Keratinocyte (primary cell): ENCODE measurements around the gene VGLL3. TPM values are rescaled to one million over a fixed set of nuclear protein-coding genes. Genes with fewer than 3 reads are reported as not detected.

Experiments
- DNase-seq: peaks from one replicate; pipeline ENCODE4 v3.0.0-alpha.2; 2011; ENCODE audit warnings: low read depth, missing footprints, low spot score
- FAIRE-seq: peaks from 2 replicates; lab custom pipeline; 2011; peaks lifted over from hg19 to GRCh38; lab: Jason Lieb, UNC
- H2AFZ ChIP-seq: 2 replicates; pipeline ENCODE4 v1.6.0; 2012; ENCODE audit warnings: low read length, control low read depth, inconsistent platforms; ENCODE audit not compliant: control insufficient read depth
- H3K27ac ChIP-seq: 2 replicates; pipeline ENCODE4 v1.5.1; 2011; ENCODE audit warnings: low read length; ENCODE audit not compliant: control insufficient read depth, insufficient read depth
- H3K27me3 ChIP-seq: 3 replicates; pipeline ENCODE4 v1.6.0; 2011; ENCODE audit warnings: low read length; ENCODE audit not compliant: control insufficient read depth, insufficient read depth; ENCODE audit errors: extremely low read depth
- H3K36me3 ChIP-seq, 2 experiments: 2 replicates in 1 of 2; 3 replicates in 1 of 2; pipeline ENCODE4 v1.5.1; 2011; ENCODE audit warnings: low read length in 2 of 2, mild to moderate bottlenecking in 1 of 2; ENCODE audit not compliant: control insufficient read depth in 2 of 2, insufficient read depth in 2 of 2; ENCODE audit errors: extremely low read depth in 1 of 2
- H3K4me1 ChIP-seq: 3 replicates; pipeline ENCODE4 v1.5.1; 2011; ENCODE audit warnings: low read length; ENCODE audit not compliant: control insufficient read depth, insufficient read depth; ENCODE audit errors: extremely low read depth
- H3K4me2 ChIP-seq: 3 replicates; pipeline ENCODE4 v1.6.0; 2011; ENCODE audit warnings: low read depth, low read length; ENCODE audit not compliant: control insufficient read depth, insufficient read depth; ENCODE audit errors: extremely low read depth
- H3K4me3 ChIP-seq, 3 experiments: fragments of 200-600 bp in 1 of 3; sonication (generic) in 1 of 3; 2 replicates in 2 of 3; 3 replicates in 1 of 3; pipeline ENCODE4 v1.5.1; 2011 to 2016; ENCODE audit warnings: low read length in 3 of 3, mild to moderate bottlenecking in 3 of 3, control low read depth in 2 of 3, inconsistent platforms in 1 of 3, low read depth in 1 of 3, mixed read lengths in 1 of 3, mixed run types in 1 of 3, moderate library complexity in 1 of 3; ENCODE audit not compliant: control insufficient read depth in 2 of 3, insufficient read depth in 2 of 3; ENCODE audit errors: extremely low read depth in 1 of 3
- H3K79me2 ChIP-seq: 2 replicates; pipeline ENCODE4 v1.6.0; 2012; ENCODE audit warnings: low read length; ENCODE audit not compliant: control insufficient read depth, insufficient read depth
- H3K9ac ChIP-seq: 3 replicates; pipeline ENCODE4 v1.6.0; 2011; ENCODE audit warnings: low read length; ENCODE audit not compliant: control insufficient read depth, insufficient read depth; ENCODE audit errors: extremely low read depth
- H3K9me1 ChIP-seq: 3 replicates; pipeline ENCODE4 v1.6.0; 2011; ENCODE audit warnings: low read length; ENCODE audit not compliant: control insufficient read depth, insufficient read depth; ENCODE audit errors: extremely low read depth
- H3K9me3 ChIP-seq: 2 replicates; pipeline ENCODE4 v1.5.1; 2012; ENCODE audit warnings: low read depth, low read length; ENCODE audit not compliant: control insufficient read depth
- H4K20me1 ChIP-seq: 3 replicates; pipeline ENCODE4 v1.6.0; 2011; ENCODE audit warnings: low read length; ENCODE audit not compliant: control insufficient read depth, insufficient read depth; ENCODE audit errors: extremely low read depth
- CTCF ChIP-seq, 3 experiments: IDR thresholded peaks in 1 of 3; conservative IDR thresholded peaks in 1 of 3; optimal IDR thresholded peaks in 1 of 3; 2 replicates in 2 of 3; 3 replicates in 1 of 3; pipeline versions ENCODE3 to v1.5.1; 2011; ENCODE audit warnings: low read length in 3 of 3, mild to moderate bottlenecking in 3 of 3, moderate library complexity in 2 of 3, control low read depth in 1 of 3, inconsistent platforms in 1 of 3; ENCODE audit not compliant: insufficient read depth in 2 of 3; ENCODE audit errors: extremely low read depth in 1 of 3
- EZH2 ChIP-seq: IDR thresholded peaks from one replicate; pipeline ENCODE4 v1.6.1; 2012; ENCODE audit warnings: inconsistent platforms, mild to moderate bottlenecking, low read length, moderate library complexity
- dilution Hi-C: fragments of 300-500 bp; cut with MboI; formaldehyde crosslinking; loops from one replicate; pipeline ENCODE4 v1.7.0; 2020; ENCODE audit warnings: low sequenced_read_pairs; ENCODE audit not compliant: extremely low pct_ligation_motif_present
- polyA plus RNA-seq, 5 experiments: library from polyadenylated mRNA; depleted of rRNA in 3 of 5; stranded (reverse) in 3 of 5; stranded (forward) in 1 of 5; unstranded in 1 of 5; fragments of >200 nt; gene quantifications; 1 replicate in 1 of 5; 2 replicates in 3 of 5; 3 replicates in 1 of 5; pipeline versions ENCODE4 v1.2.1 to v1.2.3, GENCODE V29; 2011 to 2012; ENCODE audit warnings: missing spikeins in 2 of 5, low read depth in 1 of 5, low replicate concordance in 1 of 5

Gene VGLL3
- polyA plus RNA-seq, 1 donor (not counting 4 experiments of a cell fraction or from before 2014, with no cell fraction given), result 2.6 TPM

- Histone ChIP-seq H3K36me3 (peaks cover 0 to 2% of the 10 kb centered on the region in 2 experiments), H3K79me2 (no peaks in the 10 kb centered on the region), H3K9me3 (no peaks in the 10 kb centered on the region), H3K27me3 (no peaks in the 10 kb centered on the region), H3K9me1 (no peaks in the 10 kb centered on the region), H3K9ac (no peak overlapping the region), H2AFZ (no peak overlapping the region), H4K20me1 (no peaks in the 10 kb centered on the region), H3K27ac (no peak overlapping the region), H3K4me3 (no peak overlapping the region), H3K4me2 (no peak overlapping the region), H3K4me1 (no peaks in the 10 kb centered on the region)
- FAIRE-seq (no peak), DNase-seq (no peak)
- no peak for TF ChIP-seq EZH2
- TF ChIP-seq CTCF (optimal IDR thresholded peaks at IDR 0.05 in 1 of 3, IDR thresholded peaks at IDR 0.05 in 1 of 3, conservative IDR thresholded peaks at IDR 0.05 in 1 of 3; ENCODE audit: extremely low read depth in 1 of 3, insufficient read depth in 2 of 3, low read length in 3 of 3), result no peak
- dilution Hi-C loops, result no loop called here
These were observed 27.3 kb downstream of the VGLL3 start for GRCh38 chr3:86963611-86964010.

GRCh38 chr3:86961297-86961696 is 29.7 kb downstream of the VGLL3 start:
- Histone ChIP-seq H3K36me3 (no peaks in the 10 kb centered on the region), H3K4me3 (no peak overlapping the region), H3K9me1 (no peaks in the 10 kb centered on the region), H3K9ac (no peak overlapping the region), H3K27me3 (no peaks in the 10 kb centered on the region), H3K4me2 (no peak overlapping the region), H2AFZ (no peak overlapping the region), H3K27ac (no peak overlapping the region), H3K9me3 (no peaks in the 10 kb centered on the region), H3K79me2 (no peaks in the 10 kb centered on the region), H3K4me1 (no peaks in the 10 kb centered on the region), H4K20me1 (no peaks in the 10 kb centered on the region)
- TF ChIP-seq EZH2 (no peak), CTCF (optimal IDR thresholded peaks at IDR 0.05 in 1 of 3, IDR thresholded peaks at IDR 0.05 in 1 of 3, conservative IDR thresholded peaks at IDR 0.05 in 1 of 3; ENCODE audit: extremely low read depth in 1 of 3, insufficient read depth in 2 of 3, low read length in 3 of 3) (no peak)
- FAIRE-seq (no peak), DNase-seq (no peak)
- dilution Hi-C loops, result no loop called here
